Measurements from ENCODE around the gene HEATR9. TPM values are rescaled to one million over a fixed set of nuclear protein-coding genes. Genes with fewer than 3 reads are reported as not detected.

Gene HEATR9
- total and polyA plus RNA-seq, 12 donors: not detected

GRCh38 chr17:35903451-35903850, 34.8 kb upstream of the HEATR9 start:
- WGBS, 2 donors: 94 to 97% methylated on average over 5 of the region's 5 CpGs
- ATAC-seq (no peak), DNase-seq (no peak)
- intact Hi-C loops (cut with DNase I): no loop called here
- Histone ChIP-seq H3K4me3 (no peak overlapping the region), H3K36me3 (no peaks in the 10 kb centered on the region), H3K4me1 (peaks cover 0 to 25% (median 0%) of the 10 kb centered on the region in 9 donors), H3K27ac (no peak overlapping the region), H3K9me3 (no peaks in the 10 kb centered on the region), H3K27me3 (peaks cover 0 to 11% (median 0%) of the 10 kb centered on the region in 7 donors)
- TF ChIP-seq, protein P1, sequence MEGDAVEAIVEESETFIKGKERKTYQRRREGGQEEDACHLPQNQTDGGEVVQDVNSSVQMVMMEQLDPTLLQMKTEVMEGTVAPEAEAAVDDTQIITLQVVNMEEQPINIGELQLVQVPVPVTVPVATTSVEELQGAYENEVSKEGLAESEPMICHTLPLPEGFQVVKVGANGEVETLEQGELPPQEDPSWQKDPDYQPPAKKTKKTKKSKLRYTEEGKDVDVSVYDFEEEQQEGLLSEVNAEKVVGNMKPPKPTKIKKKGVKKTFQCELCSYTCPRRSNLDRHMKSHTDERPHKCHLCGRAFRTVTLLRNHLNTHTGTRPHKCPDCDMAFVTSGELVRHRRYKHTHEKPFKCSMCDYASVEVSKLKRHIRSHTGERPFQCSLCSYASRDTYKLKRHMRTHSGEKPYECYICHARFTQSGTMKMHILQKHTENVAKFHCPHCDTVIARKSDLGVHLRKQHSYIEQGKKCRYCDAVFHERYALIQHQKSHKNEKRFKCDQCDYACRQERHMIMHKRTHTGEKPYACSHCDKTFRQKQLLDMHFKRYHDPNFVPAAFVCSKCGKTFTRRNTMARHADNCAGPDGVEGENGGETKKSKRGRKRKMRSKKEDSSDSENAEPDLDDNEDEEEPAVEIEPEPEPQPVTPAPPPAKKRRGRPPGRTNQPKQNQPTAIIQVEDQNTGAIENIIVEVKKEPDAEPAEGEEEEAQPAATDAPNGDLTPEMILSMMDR (IDR thresholded peaks at IDR 0.05): no peak

DNA sequence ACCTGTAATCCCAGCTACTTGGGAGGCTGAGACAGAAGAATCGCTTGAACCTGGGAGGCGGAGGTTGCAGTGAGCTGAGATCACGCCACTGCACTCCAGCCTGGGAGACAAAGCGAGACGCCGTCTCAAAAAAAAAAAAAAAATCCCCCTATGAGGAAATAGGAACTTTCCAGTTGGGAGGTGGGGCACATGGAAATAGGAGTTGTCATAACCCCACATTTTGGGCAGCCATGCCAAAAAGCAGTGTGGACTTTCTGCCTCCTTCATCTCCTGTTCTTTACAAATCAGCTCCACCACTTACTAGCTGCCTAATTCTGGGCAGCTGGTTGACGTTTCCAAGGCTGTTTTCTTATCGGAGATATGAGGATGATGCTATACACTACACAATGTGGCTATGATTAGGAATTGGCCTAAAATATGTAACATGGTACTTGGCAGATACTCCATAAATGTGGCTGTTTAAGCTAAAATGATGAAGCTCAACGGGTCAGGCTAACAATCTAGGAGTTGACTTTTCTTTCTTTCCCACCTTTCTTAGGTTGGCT, 33.0 kb upstream of the HEATR9 start:
- no peaks in the 10 kb centered on the region for H3K36me3 ChIP-seq
- WGBS, 2 donors: 78% methylated on average over 9 of the region's 9 CpGs
- intact Hi-C loops (cut with DNase I): no loop called here

DNA sequence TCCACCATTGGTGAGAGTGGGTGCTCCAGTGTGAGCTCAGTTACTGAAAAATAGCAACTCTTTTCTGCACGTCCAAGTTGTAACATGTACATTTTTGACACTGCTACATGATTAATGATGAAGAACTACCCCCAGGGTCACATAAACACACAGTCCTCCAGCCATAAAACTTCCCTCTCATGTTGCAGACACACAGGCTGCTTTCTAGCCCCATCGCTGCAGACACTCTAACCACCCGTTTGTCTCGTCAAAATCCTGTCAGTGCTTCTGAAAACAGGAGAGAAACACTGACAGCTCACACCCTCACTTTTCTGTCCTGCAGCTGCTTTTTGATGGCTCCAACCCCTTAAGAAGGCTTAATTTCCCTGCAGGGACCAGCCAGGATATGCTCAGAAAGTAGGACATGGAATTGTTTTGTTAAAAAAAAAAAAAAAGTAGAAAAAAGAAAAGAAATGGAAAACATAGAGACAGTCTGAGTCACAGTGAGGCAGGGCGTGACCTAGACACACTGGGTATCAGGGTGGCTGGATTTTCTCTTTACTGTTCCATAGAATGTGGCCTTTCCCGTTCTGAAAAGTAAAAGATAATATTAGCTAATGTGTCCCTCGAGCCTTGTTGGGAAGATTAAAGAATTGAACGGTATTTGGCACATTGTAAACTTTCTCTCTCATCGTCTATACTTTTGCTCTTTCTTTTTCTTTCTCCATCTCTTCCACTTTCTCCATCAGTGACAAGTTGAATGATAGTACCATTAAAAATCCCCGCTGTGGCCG, 32.2 kb upstream of the HEATR9 start:
- TF ChIP-seq, protein P1 (IDR thresholded peaks at IDR 0.05): no peak
- Histone ChIP-seq H3K4me3 (no peak overlapping the region), H3K27me3 (peaks cover 0 to 7% (median 0%) of the 10 kb centered on the region in 7 donors), H3K4me1 (peaks cover 0 to 48% (median 0%) of the 10 kb centered on the region in 9 donors), H3K9me3 (no peaks in the 10 kb centered on the region), H3K36me3 (no peaks in the 10 kb centered on the region), H3K27ac (peak overlapping the region in 1 of 10 donors; percentile 71)
- 55 to 58% methylated on average over 11 of the region's 11 CpGs for WGBS, 2 donors
- ATAC-seq (no peak), DNase-seq (no peak)
- intact Hi-C loops (cut with DNase I): no loop called here

More for the DNA sequence above, 33.0 kb upstream of the HEATR9 start:
- TF ChIP-seq, protein P1 (IDR thresholded peaks at IDR 0.05): no peak
- peaks cover 0 to 42% (median 0%) of the 10 kb centered on the region in 9 donors for H3K4me1 ChIP-seq
- H3K27me3 ChIP-seq: peaks cover 0 to 11% (median 0%) of the 10 kb centered on the region in 7 donors
- peak overlapping the region in 1 of 10 donors; percentile 71 for H3K27ac ChIP-seq
- DNase-seq: no peak
- H3K4me3 ChIP-seq: no peak overlapping the region
- ATAC-seq: no peak
- H3K9me3 ChIP-seq: no peaks in the 10 kb centered on the region

- peak overlapping the region in 1 of 10 donors; percentile 71 for H3K27ac ChIP-seq
- no peak overlapping the region for H3K4me3 ChIP-seq
- WGBS, 2 donors: 79 to 86% methylated on average over 5 of the region's 5 CpGs
- peaks cover 0 to 54% (median 0%) of the 10 kb centered on the region in 9 donors for H3K4me1 ChIP-seq
- TF ChIP-seq, protein P1 (IDR thresholded peaks at IDR 0.05): no peak
- no peaks in the 10 kb centered on the region for H3K36me3 ChIP-seq
- H3K9me3 ChIP-seq: no peaks in the 10 kb centered on the region
- ATAC-seq (no peak), DNase-seq (no peak)
- intact Hi-C loops (cut with DNase I): no loop called here
- H3K27me3 ChIP-seq: peaks cover 0 to 7% (median 0%) of the 10 kb centered on the region in 7 donors
Measured at GRCh38 chr17:35900280-35900679, 31.6 kb upstream of the HEATR9 start.
